H1 (cell line): ENCODE data around the gene EXD2. TPM values are rescaled to one million over a fixed set of nuclear protein-coding genes. Genes with fewer than 3 reads are reported as not detected.

Source experiments
- CTCF ChIA-PET: fragments of 300-600 bp; sonication (Branson Sonifier 250); formaldehyde crosslinking; loops from one replicate; lab custom pipeline; 2021; ENCODE audit not compliant: partially characterized antibody; lab: Charles Lee
- POLR2A ChIA-PET: fragments of 300-600 bp; sonication (Branson Sonifier 250); formaldehyde crosslinking; loops from one replicate; lab custom pipeline; 2021; ENCODE audit warnings: inconsistent platforms; ENCODE audit not compliant: partially characterized antibody; lab: Charles Lee
- DNase-seq, 2 experiments: peaks; one replicate each; pipeline versions ENCODE4 v3.0.0 to v3.0.0-alpha.2; 2010 to 2022; ENCODE audit warnings: low spot score in 2 of 2, low read depth in 1 of 2, mixed read lengths in 1 of 2
- FAIRE-seq: peaks from 2 replicates; lab custom pipeline; 2011; peaks lifted over from hg19 to GRCh38; lab: Jason Lieb, UNC
- H2AFZ ChIP-seq: 2 replicates; pipeline ENCODE4 v1.8.1; 2012; ENCODE audit warnings: low read length, inconsistent platforms
- H2AK5ac ChIP-seq: 2 replicates; pipeline ENCODE4 v1.6.1; 2013; ENCODE audit warnings: low read depth, low read length
- H2BK120ac ChIP-seq: replicated peaks from 2 replicates; pipeline ENCODE3; 2013; ENCODE audit warnings: low read depth, low read length, inconsistent platforms
- H2BK12ac ChIP-seq: 2 replicates; pipeline ENCODE4 v1.6.1; 2013; ENCODE audit warnings: low read depth, low read length
- H2BK15ac ChIP-seq: 2 replicates; pipeline ENCODE4 v1.6.1; 2013; ENCODE audit warnings: low read length
- H2BK20ac ChIP-seq: 2 replicates; pipeline ENCODE4 v1.6.1; 2013; ENCODE audit warnings: low read length
- H2BK5ac ChIP-seq: 2 replicates; pipeline ENCODE4 v1.6.1; 2013; ENCODE audit warnings: low read depth, low read length
- H3K14ac ChIP-seq: 2 replicates; pipeline ENCODE4 v1.6.1; 2013; ENCODE audit warnings: inconsistent platforms; ENCODE audit not compliant: insufficient read length
- H3K18ac ChIP-seq: 2 replicates; pipeline ENCODE4 v1.6.1; 2013; ENCODE audit warnings: low read length; ENCODE audit errors: extremely low read depth
- H3K23ac ChIP-seq: 2 replicates; pipeline ENCODE4 v1.6.1; 2013; ENCODE audit warnings: inconsistent platforms; ENCODE audit not compliant: insufficient read length
- H3K23me2 ChIP-seq: 2 replicates; pipeline ENCODE4 v1.6.1; 2013; ENCODE audit warnings: low read depth, low read length
- H3K27ac ChIP-seq: 2 replicates; pipeline ENCODE4 v1.6.1; 2011; ENCODE audit warnings: low read depth, low read length, inconsistent platforms
- H3K27me3 ChIP-seq, 4 experiments: replicated peaks in 1 of 4; 1 replicate in 1 of 4; 2 replicates in 3 of 4; pipeline versions ENCODE4 v1.6.1 to v1.8.1; 2011 to 2013; ENCODE audit warnings: low read length in 3 of 4, mild to moderate bottlenecking in 3 of 4, inconsistent platforms in 2 of 4, mixed read lengths in 2 of 4, moderate library complexity in 1 of 4; ENCODE audit not compliant: control insufficient read depth in 3 of 4, insufficient read depth in 3 of 4; ENCODE audit errors: extremely low read depth in 1 of 4
- H3K36me3 ChIP-seq, 4 experiments: 2 replicates each; pipeline versions ENCODE4 v1.6.1 to v1.8.1; 2011 to 2013; ENCODE audit warnings: mild to moderate bottlenecking in 4 of 4, low read length in 3 of 4, moderate library complexity in 2 of 4, control low read depth in 1 of 4, inconsistent platforms in 1 of 4; ENCODE audit not compliant: insufficient read depth in 4 of 4, control insufficient read depth in 2 of 4
- H3K4ac ChIP-seq: replicated peaks from 2 replicates; pipeline ENCODE3; 2013; ENCODE audit warnings: low read length, low read depth, mixed read lengths, inconsistent platforms; ENCODE audit not compliant: insufficient read length
- H3K4me1 ChIP-seq, 4 experiments: replicated peaks in 1 of 4; 1 replicate in 1 of 4; 2 replicates in 3 of 4; pipeline versions ENCODE4 v1.6.1 to v1.8.1; 2011 to 2013; ENCODE audit warnings: low read length in 3 of 4, inconsistent platforms in 2 of 4, mixed read lengths in 1 of 4; ENCODE audit not compliant: insufficient read depth in 4 of 4, control insufficient read depth in 3 of 4
- H3K4me2 ChIP-seq, 2 experiments: 2 replicates each; pipeline versions ENCODE4 v1.6.1 to v1.8.1; 2011 to 2013; ENCODE audit warnings: low read depth in 2 of 2, low read length in 2 of 2, control low read depth in 1 of 2, inconsistent platforms in 1 of 2, mild to moderate bottlenecking in 1 of 2; ENCODE audit not compliant: insufficient read depth in 1 of 2
- H3K4me3 ChIP-seq, 4 experiments: fragments of 200-600, 300-600 bp in 1 of 4; sonication (generic), shearing (Covaris generic), sonication (Bioruptor Twin) in 1 of 4; 2 replicates each; pipeline versions ENCODE4 v1.5.1 to v1.8.1; 2011 to 2016; ENCODE audit warnings: low read length in 4 of 4, low read depth in 3 of 4, control low read depth in 2 of 4, inconsistent platforms in 2 of 4, mild to moderate bottlenecking in 2 of 4, mixed read lengths in 1 of 4, moderate library complexity in 1 of 4; ENCODE audit not compliant: insufficient read depth in 2 of 4; ENCODE audit errors: extremely low read depth in 1 of 4
- H3K56ac ChIP-seq: replicated peaks from 2 replicates; pipeline ENCODE3; 2013; ENCODE audit warnings: low read depth, mild to moderate bottlenecking, mixed read lengths, low read length, inconsistent platforms; ENCODE audit not compliant: insufficient read length
- H3K79me1 ChIP-seq: 2 replicates; pipeline ENCODE4 v1.6.1; 2013; ENCODE audit warnings: low read depth, low read length, control low read depth
- H3K79me2 ChIP-seq, 2 experiments: 2 replicates each; pipeline versions ENCODE4 v1.6.1 to v1.8.1; 2012 to 2013; ENCODE audit warnings: low read length in 2 of 2, mild to moderate bottlenecking in 2 of 2, inconsistent platforms in 1 of 2; ENCODE audit not compliant: insufficient read depth in 2 of 2, control insufficient read depth in 1 of 2
- H3K9ac ChIP-seq, 4 experiments: replicated peaks in 1 of 4; 1 replicate in 1 of 4; 2 replicates in 3 of 4; pipeline versions ENCODE4 v1.6.1 to v1.8.1; 2011 to 2013; ENCODE audit warnings: low read depth in 3 of 4, low read length in 3 of 4, control low read depth in 2 of 4, mild to moderate bottlenecking in 2 of 4, moderate library complexity in 2 of 4, inconsistent platforms in 1 of 4; ENCODE audit errors: extremely low read depth in 1 of 4
- H3K9me3 ChIP-seq, 2 experiments: 2 replicates each; pipeline versions ENCODE4 v1.6.1 to v1.8.1; 2012 to 2013; ENCODE audit warnings: mild to moderate bottlenecking in 2 of 2, moderate library complexity in 2 of 2, control low read depth in 1 of 2, inconsistent platforms in 1 of 2, low read depth in 1 of 2, low read length in 1 of 2, mixed read lengths in 1 of 2; ENCODE audit not compliant: insufficient read depth in 2 of 2
- H4K20me1 ChIP-seq, 2 experiments: replicated peaks in 1 of 2; 2 replicates each; pipeline versions ENCODE3 to v1.8.1; 2011 to 2013; ENCODE audit warnings: inconsistent platforms in 2 of 2, low read length in 2 of 2, mild to moderate bottlenecking in 1 of 2; ENCODE audit not compliant: insufficient read depth in 2 of 2, control insufficient read depth in 1 of 2
- H4K5ac ChIP-seq: 2 replicates; pipeline ENCODE4 v1.6.1; 2013; ENCODE audit warnings: low read length, low read depth, mixed read lengths, inconsistent platforms; ENCODE audit not compliant: insufficient read length
- H4K8ac ChIP-seq: 2 replicates; pipeline ENCODE4 v1.8.0; 2013; ENCODE audit warnings: mild to moderate bottlenecking, moderate library complexity, low read length, inconsistent platforms; ENCODE audit not compliant: insufficient read depth; ENCODE audit errors: extremely low read depth
- H4K91ac ChIP-seq: replicated peaks from 2 replicates; pipeline ENCODE3; 2013; ENCODE audit warnings: low read length, mixed read lengths, inconsistent platforms; ENCODE audit not compliant: insufficient read length
- CTCF ChIP-seq, 3 experiments: IDR thresholded peaks; 1 replicate in 2 of 3; 2 replicates in 1 of 3; pipeline versions ENCODE4 v1.5.1 to v1.6.1; 2011; ENCODE audit warnings: low read length in 3 of 3, mild to moderate bottlenecking in 3 of 3, inconsistent platforms in 2 of 3, low read depth in 1 of 3, moderate library complexity in 1 of 3; ENCODE audit not compliant: insufficient read depth in 1 of 3; ENCODE audit errors: control extremely low read depth in 1 of 3
- RAD21 ChIP-seq, 2 experiments: IDR thresholded peaks in 1 of 2; conservative IDR thresholded peaks in 1 of 2; 2 replicates each; pipeline ENCODE4 v1.6.1; 2011; ENCODE audit warnings: low read depth in 2 of 2, low read length in 2 of 2, improper control_type of control experiment in 1 of 2, inconsistent platforms in 1 of 2, mild to moderate bottlenecking in 1 of 2, moderate library complexity in 1 of 2
- RNF2 ChIP-seq: fragments of 200-900, 300-1000 bp; sonication (generic); IDR thresholded peaks from 2 replicates; pipeline ENCODE4 v1.7.1; 2016; ENCODE audit warnings: borderline replicate concordance, low read depth, mild to moderate bottlenecking, antibody characterized with exemption, low read length; ENCODE audit not compliant: poor library complexity, severe bottlenecking; ENCODE audit errors: missing control alignments
- WGBS, 2 experiments: shearing (Covaris generic) in 1 of 2; methylation state at CpG; one replicate each; pipeline versions ENCODE4 v1.1.6 to v1.1.7; 2013 to 2015; ENCODE audit warnings: low lambda C conversion rate in 2 of 2, mixed read lengths in 2 of 2, inconsistent platforms in 1 of 2, low coverage in 1 of 2, missing lambda C conversion rate in 1 of 2; ENCODE audit not compliant: insufficient replicate concordance in 2 of 2, insufficient coverage in 1 of 2, insufficient read length in 1 of 2; ENCODE audit errors: extremely low coverage in 1 of 2, missing lambda C conversion rate in 1 of 2; 5-methylcytosine and 5-hydroxymethylcytosine counted together
- polyA plus RNA-seq, 7 experiments: library from polyadenylated mRNA; depleted of rRNA in 3 of 7; stranded (reverse) in 5 of 7; unstranded in 2 of 7; fragments of >200 nt in 5 of 7; fragments of 200-250 nt in 2 of 7; gene quantifications; 1 replicate in 5 of 7; 2 replicates in 1 of 7; 4 replicates in 1 of 7; pipeline versions ENCODE4 v1.2.1 to v1.2.3, GENCODE V29; 2011 to 2013; ENCODE audit warnings: missing spikeins in 2 of 7, mixed read lengths in 2 of 7
- total RNA-seq: library from RNA; stranded (reverse); fragmentation: NEBNext Ultra II Directional; extraction: Animal tissue kit (Norgen Biotek cat#: 25700); gene quantifications from 2 replicates; pipeline ENCODE4 v1.2.1, GENCODE V29; 2021

EXD2 gene
- total and polyA plus RNA-seq, 2 of the 8 experiments (the other 6 are each of a cell fraction or from before 2014, with no cell fraction given), result 11.9 to 25.9 TPM

GRCh38 chr14:69154779-69155178 lies 36.5 kb upstream of the EXD2 start:
- H3K79me1 ChIP-seq, result peaks cover 2% of the 10 kb centered on the region; the same call in 1 of the 2 replicates

More at GRCh38 chr14:69154779-69155178, 36.5 kb upstream of the EXD2 start:
- Histone ChIP-seq H2BK12ac (no peak overlapping the region), H2BK120ac (no peak overlapping the region), H3K9me3 (no peaks in the 10 kb centered on the region), H2AK5ac (no peak overlapping the region), H2BK5ac (no peak overlapping the region), H4K91ac (no peak overlapping the region), H3K36me3 (no peaks in the 10 kb centered on the region), H2BK20ac (no peak overlapping the region), H3K79me2 (peaks cover 0 to 12% of the 10 kb centered on the region in 2 experiments; a peak in 3 of 4 replicates), H3K27me3 (peaks cover 0 to 12% (median 5%) of the 10 kb centered on the region in 4 experiments; a peak in 5 of 7 replicates), H3K23me2 (peaks cover 9% of the 10 kb centered on the region), H4K5ac (no peak overlapping the region), H3K4me3 (no peak overlapping the region), H3K23ac (no peak overlapping the region), H3K4me1 (peaks cover 0 to 6% (median 5%) of the 10 kb centered on the region in 4 experiments), H3K18ac (no peak overlapping the region), H2BK15ac (no peak overlapping the region), H3K14ac (no peak overlapping the region), H2AFZ (peak overlapping the region; percentile 96), H4K8ac (no peak overlapping the region), H3K9ac (no peak overlapping the region), H3K4ac (no peak overlapping the region), H3K56ac (no peak overlapping the region), H4K20me1 (peaks cover 0 to 2% of the 10 kb centered on the region in 2 experiments), H3K27ac (no peak overlapping the region), H3K4me2 (peak overlapping the region in 1 of 2 experiments; percentile 19; a peak in 2 of 4 replicates)
- DNase-seq (no peak), FAIRE-seq (peak; percentile 60)
- ChIA-PET POLR2A (interaction anchor here (1.3 kb wide), 1 partner anchor 113 kb away, joined by 3 read pairs; no protein-coding TSS in a partner anchor), CTCF (no interaction called here)
- TF ChIP-seq CTCF (IDR thresholded peaks at IDR 0.05; ENCODE audit: control extremely low read depth in 1 of 3, insufficient read depth in 1 of 3, low read depth in 1 of 3, low read length in 3 of 3) (peak in 1 of 3 experiments; percentile 1; a peak in 1 of 4 replicates), RAD21 (IDR thresholded peaks at IDR 0.05 in 1 of 2, conservative IDR thresholded peaks at IDR 0.05 in 1 of 2; ENCODE audit: low read depth in 2 of 2, low read length in 2 of 2) (peak in 1 of 2 experiments; percentile 3; a peak in 1 of 4 replicates), RNF2 (no peak)
- 37% methylated on average over 4 of the region's 4 CpGs; no CpG with 5 or more reads in 1 of the 2 experiments for WGBS, 2 experiments
